ENCODE results near the gene CDC6.

Gene CDC6

GRCh38 chr17:40287494-40288369 lies at the start of gene CDC6:
Gene CDC6 (plus strand): TSS chr17:40287879. CDS start chr17:40289421, 1,542 bp downstream.
- peak; percentile 98 for DNase-seq (ENCODE audit: low spot score)
- ChIA-PET CTCF (interaction anchor here (0.7 kb wide), 1 partner anchor 45 kb away, joined by 3 read pairs; no protein-coding TSS in a partner anchor), POLR2A (ENCODE audit: low non-redundant PET) (interaction anchor here (1.0 kb wide), 1 partner anchor 20 kb away, joined by 3 read pairs; no protein-coding TSS in a partner anchor)
- no peak for TF ChIP-seq CTCF (conservative IDR thresholded peaks at IDR 0.05; ENCODE audit: low read depth)
- H3K27ac ChIP-seq = peak within 1 kb of the TSS; percentile 89

- CTCF ChIA-PET = interaction anchor here (0.6 kb wide), 1 partner anchor 77 kb away, joined by 3 read pairs; no protein-coding TSS in a partner anchor
- POLR2A ChIA-PET (ENCODE audit: low non-redundant PET) = no interaction called here
- no peak for DNase-seq (ENCODE audit: low spot score)
Measured at GRCh38 chr17:40241252-40241834, 46.3 kb upstream of the CDC6 start.

GRCh38 chr17:40242774-40243173 lies 44.9 kb upstream of the CDC6 start:
- CTCF ChIA-PET = interaction anchor here (0.6 kb wide), 2 partner anchors 61 to 181 kb away, joined by 3 to 5 read pairs; no protein-coding TSS in a partner anchor
- no peak for DNase-seq (ENCODE audit: low spot score)
- no peak for TF ChIP-seq CTCF (conservative IDR thresholded peaks at IDR 0.05; ENCODE audit: low read depth)
- no peak overlapping the region for H3K27ac ChIP-seq
- POLR2A ChIA-PET (ENCODE audit: low non-redundant PET) = no interaction called here

More at GRCh38 chr17:40241252-40241834, 46.3 kb upstream of the CDC6 start:
- TF ChIP-seq CTCF (conservative IDR thresholded peaks at IDR 0.05; ENCODE audit: low read depth) = no peak
- no peak overlapping the region for H3K27ac ChIP-seq

- ChIA-PET CTCF (interaction anchor here (1.0 kb wide), 1 partner anchor 42 kb away, joined by 4 read pairs; no protein-coding TSS in a partner anchor), POLR2A (ENCODE audit: low non-redundant PET) (no interaction called here)
- H3K27ac ChIP-seq = no peak overlapping the region
- DNase-seq (ENCODE audit: low spot score) = no peak
- TF ChIP-seq CTCF (conservative IDR thresholded peaks at IDR 0.05; ENCODE audit: low read depth) = no peak
Measured at GRCh38 chr17:40243761-40244160, 43.9 kb upstream of the CDC6 start.

GRCh38 chr17:40244255-40244654 lies 43.4 kb upstream of the CDC6 start:
- DNase-seq (ENCODE audit: low spot score) = no peak
- no peak overlapping the region for H3K27ac ChIP-seq
- POLR2A ChIA-PET (ENCODE audit: low non-redundant PET) = no interaction called here
- no peak for TF ChIP-seq CTCF (conservative IDR thresholded peaks at IDR 0.05; ENCODE audit: low read depth)
- CTCF ChIA-PET = interaction anchor here (0.5 to 1.0 kb wide), 2 partner anchors 42 to 584 kb away, joined by 3 to 4 read pairs; no protein-coding TSS in a partner anchor

GRCh38 chr17:40247926-40248495 lies 39.7 kb upstream of the CDC6 start:
- ChIA-PET POLR2A (ENCODE audit: low non-redundant PET) (no interaction called here), CTCF (interaction anchor here (0.5 kb wide), 1 partner anchor 167 kb away, joined by 3 read pairs; no protein-coding TSS in a partner anchor)
- no peak overlapping the region for H3K27ac ChIP-seq
- DNase-seq (ENCODE audit: low spot score) = no peak
- no peak for TF ChIP-seq CTCF (conservative IDR thresholded peaks at IDR 0.05; ENCODE audit: low read depth)

All from RWPE1 (cell line).